ENCODE measurements around the gene TRAM2.
A peak's percentile ranks its signal among the peaks of the same experiment; 100 is the strongest.

The TRAM2 gene

GRCh38 chr6:52594221-52594620, 17.4 kb upstream of the TRAM2 start:
- no peak for DNase-seq

GRCh38 chr6:52591832-52592231, 15.0 kb upstream of the TRAM2 start:
- no peak for DNase-seq

GRCh38 chr6:52590152-52590891, 13.5 kb upstream of the TRAM2 start:
- peak; percentile 20 to 31 for DNase-seq

GRCh38 chr6:52588710-52589091, 11.8 kb upstream of the TRAM2 start:
- no peak for DNase-seq

- peak; percentile 35 to 40 for DNase-seq
Observed at GRCh38 chr6:52588087-52588709, 11.3 kb upstream of the TRAM2 start.

GRCh38 chr6:52587001-52587400, 10.1 kb upstream of the TRAM2 start:
- DNase-seq = no peak

- no peak for DNase-seq
Observed at GRCh38 chr6:52584203-52584602, 7.3 kb upstream of the TRAM2 start.

GRCh38 chr6:52582996-52583395, 6.1 kb upstream of the TRAM2 start:
- no peak for DNase-seq

GRCh38 chr6:52582446-52582845, 5.6 kb upstream of the TRAM2 start:
- no peak for DNase-seq

GRCh38 chr6:52580905-52581304, 4.0 kb upstream of the TRAM2 start:
- no peak for DNase-seq

GRCh38 chr6:52579006-52579660, 2.3 kb upstream of the TRAM2 start:
- no peak for DNase-seq

- peak in 1 of 2 donors; percentile 15 for DNase-seq
Observed at GRCh38 chr6:52577778-52578463, 1.1 kb upstream of the TRAM2 start.

- DNase-seq = peak; percentile 57 to 74
Observed at GRCh38 chr6:52576392-52577021, 353 bp downstream of the TRAM2 start.

- no peak for DNase-seq
Observed at GRCh38 chr6:52576054-52576391, 837 bp downstream of the TRAM2 start.

- no peak for DNase-seq
Observed at GRCh38 chr6:52575502-52575892, 1.4 kb downstream of the TRAM2 start.

- DNase-seq = peak; percentile 40 to 46
Observed at GRCh38 chr6:52574709-52575501, 2.0 kb downstream of the TRAM2 start.

GRCh38 chr6:52573295-52573694, 3.6 kb downstream of the TRAM2 start:
- no peak for DNase-seq

- no peak for DNase-seq
Observed at GRCh38 chr6:52572536-52572935, 4.3 kb downstream of the TRAM2 start.

GRCh38 chr6:52571099-52571755, 5.6 kb downstream of the TRAM2 start:
- DNase-seq = no peak

- no peak for DNase-seq
Observed at GRCh38 chr6:52570291-52570700, 6.6 kb downstream of the TRAM2 start.

- no peak for DNase-seq
Observed at GRCh38 chr6:52568320-52568719, 8.5 kb downstream of the TRAM2 start.

- DNase-seq = no peak
Observed at GRCh38 chr6:52566853-52567279, 10.0 kb downstream of the TRAM2 start.

Measured in inflammatory macrophage (primary cell).